22Rv1 (cell line): Measurements from ENCODE around the gene MCF2L.

Source experiments
- H3K27ac ChIP-seq: fragments of 450-650 bp; 2 replicates; pipeline ENCODE4 v1.5.1; 2017
- ZFX ChIP-seq: fragments of 450-650 bp; IDR thresholded peaks from 2 replicates; pipeline ENCODE4 v1.6.1; 2017; ENCODE audit warnings: antibody characterized with exemption, borderline replicate concordance
- TF ChIP-seq, protein P1 (sequence below): fragments of 450-650 bp; IDR thresholded peaks from 2 replicates; pipeline ENCODE4 v1.5.1; 2017; ENCODE audit warnings: mild to moderate bottlenecking

Gene MCF2L

DNA sequence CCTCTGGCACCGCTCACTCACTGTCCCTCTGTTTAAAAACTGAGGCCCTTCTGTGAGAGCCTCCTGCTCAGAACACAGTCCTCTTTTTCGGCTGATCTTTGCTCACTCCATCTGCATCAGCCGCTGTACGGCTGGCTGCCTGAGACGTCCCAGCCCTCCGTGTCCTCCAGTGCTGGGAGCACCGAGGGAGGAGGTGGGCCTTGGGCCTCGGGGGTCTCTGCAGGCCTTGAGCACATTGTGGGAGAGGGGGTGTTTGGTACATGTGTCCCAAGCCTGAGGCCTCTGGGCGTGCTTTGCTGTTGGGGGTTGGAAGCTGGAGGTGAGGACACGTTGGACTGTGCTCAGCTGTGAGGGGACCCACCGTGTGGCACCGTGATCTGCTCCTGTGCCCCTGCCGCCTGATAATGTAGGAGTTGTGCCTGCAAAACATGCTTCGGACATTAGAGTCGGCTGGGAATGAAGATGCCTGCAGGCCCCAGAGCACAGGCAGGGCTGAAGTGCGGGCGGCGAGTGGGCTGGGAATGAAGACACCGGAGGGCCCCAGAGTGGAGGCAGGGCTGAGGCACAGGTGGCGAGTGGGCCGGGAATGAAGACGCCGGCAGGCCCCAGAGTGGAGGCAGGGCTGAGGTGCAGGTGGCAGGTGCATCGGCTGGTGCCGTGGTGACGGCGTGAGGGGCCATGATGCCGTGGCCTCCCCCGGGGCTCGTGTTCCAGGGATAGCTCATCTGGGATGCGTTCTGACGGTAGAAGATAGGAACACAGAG is 30.6 kb downstream of the MCF2L start:
- H3K27ac ChIP-seq = no peak overlapping the region
- TF ChIP-seq ZFX = no peak
- TF ChIP-seq, protein P1, sequence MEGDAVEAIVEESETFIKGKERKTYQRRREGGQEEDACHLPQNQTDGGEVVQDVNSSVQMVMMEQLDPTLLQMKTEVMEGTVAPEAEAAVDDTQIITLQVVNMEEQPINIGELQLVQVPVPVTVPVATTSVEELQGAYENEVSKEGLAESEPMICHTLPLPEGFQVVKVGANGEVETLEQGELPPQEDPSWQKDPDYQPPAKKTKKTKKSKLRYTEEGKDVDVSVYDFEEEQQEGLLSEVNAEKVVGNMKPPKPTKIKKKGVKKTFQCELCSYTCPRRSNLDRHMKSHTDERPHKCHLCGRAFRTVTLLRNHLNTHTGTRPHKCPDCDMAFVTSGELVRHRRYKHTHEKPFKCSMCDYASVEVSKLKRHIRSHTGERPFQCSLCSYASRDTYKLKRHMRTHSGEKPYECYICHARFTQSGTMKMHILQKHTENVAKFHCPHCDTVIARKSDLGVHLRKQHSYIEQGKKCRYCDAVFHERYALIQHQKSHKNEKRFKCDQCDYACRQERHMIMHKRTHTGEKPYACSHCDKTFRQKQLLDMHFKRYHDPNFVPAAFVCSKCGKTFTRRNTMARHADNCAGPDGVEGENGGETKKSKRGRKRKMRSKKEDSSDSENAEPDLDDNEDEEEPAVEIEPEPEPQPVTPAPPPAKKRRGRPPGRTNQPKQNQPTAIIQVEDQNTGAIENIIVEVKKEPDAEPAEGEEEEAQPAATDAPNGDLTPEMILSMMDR = no peak

DNA sequence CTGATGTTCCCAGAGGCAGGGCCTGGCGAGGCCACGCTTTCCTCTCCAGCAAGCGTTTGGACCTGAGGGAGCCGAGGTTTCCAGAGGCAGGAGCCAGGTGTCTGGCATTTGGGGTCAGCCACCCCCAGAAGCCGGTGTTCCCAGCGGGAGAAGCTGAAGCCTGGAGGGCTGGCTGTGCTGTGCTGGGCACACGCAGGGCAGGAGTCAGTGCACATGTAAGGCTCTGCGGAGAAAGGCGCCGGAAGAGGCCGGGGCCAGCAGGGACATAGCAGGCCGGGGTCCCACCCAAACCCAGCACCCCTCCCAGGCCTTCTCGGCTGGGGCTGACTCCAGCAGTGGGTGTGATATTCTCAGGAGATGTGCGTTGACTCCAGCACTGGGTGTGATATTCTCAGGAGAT is 31.6 kb downstream of the MCF2L start:
- no peak for TF ChIP-seq ZFX
- TF ChIP-seq, protein P1 = no peak
- H3K27ac ChIP-seq = no peak overlapping the region

DNA sequence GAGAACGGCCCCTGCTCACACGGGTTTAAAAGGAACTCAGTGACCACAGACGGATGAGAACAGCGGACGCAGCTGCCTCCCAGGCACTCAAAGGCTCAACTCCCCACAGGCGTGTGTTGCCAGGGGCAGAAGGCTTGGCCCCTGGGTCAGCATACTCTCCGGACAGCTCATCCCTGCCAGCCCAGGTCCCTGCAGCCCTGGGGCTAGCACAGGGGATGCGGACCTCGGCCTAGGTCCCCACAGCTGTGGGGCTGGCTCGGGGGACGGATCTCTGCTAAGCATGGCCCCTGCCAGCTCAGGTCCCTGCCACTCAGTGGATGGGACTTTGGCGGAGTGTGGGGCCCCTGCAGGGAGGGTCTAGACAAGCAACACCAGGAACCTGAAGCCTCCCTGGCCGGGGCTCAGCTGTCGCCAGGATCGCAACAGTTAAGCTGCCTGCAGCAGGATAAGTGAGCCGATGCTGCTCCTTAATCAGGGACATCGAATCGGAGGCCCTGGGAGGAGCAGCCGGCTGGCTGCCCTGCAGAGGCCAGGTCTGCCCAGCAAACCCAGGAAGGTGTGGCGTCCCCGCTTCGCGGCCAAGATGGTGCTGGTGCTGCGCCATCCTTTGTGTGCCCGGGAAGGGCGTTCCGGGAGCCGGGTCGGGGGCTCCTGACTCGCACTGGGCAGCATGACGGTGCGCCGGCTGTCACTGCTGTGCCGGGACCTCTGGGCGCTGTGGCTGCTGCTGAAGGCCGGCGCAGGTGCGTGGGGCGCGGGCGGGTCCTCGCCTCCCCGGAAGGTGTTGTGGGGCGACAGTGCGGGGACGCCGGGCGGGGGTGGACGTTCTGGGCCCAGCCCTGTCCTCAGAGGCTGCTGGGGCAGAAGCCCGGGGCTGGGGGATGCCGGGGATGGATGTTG is 32.5 kb downstream of the MCF2L start:
- TF ChIP-seq, protein P1 = no peak
- no peak for TF ChIP-seq ZFX
- H3K27ac ChIP-seq = no peak overlapping the region

DNA sequence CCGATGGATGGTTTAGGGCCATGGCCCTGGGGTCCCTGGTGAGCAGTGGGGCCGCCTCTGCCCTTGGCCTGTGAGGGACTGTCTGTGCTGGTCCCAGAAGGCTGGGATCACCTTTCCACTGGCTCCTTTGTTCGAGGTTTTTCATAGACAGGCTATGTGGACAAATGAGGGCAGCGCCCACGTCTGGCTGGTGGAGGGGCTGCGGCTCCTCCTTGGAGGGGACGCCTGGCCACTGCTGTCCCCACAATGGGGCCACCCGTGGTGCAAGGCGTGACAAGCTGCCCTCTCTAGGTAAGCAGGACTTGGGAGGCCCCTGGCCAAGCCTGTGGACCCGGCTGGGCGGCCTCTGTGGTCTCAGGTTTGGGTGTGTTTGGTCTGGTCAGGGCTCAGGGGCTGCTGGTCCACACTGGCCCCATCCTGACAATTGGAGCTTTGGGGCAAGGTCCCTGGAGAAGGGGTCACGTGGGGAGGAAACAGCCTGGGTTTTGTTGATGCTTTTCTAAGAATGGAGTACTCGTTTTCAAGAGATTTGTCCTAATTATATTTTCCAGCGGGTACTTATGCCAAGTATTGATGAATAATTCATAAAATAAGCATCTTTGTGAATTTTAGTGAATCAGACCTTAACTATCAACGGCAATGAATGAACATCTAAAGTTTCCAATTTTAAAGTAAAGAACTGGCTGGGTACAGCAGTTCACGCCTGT is 33.3 kb downstream of the MCF2L start:
- H3K27ac ChIP-seq = no peak overlapping the region
- TF ChIP-seq, protein P1 = peak; percentile 53
- TF ChIP-seq ZFX = no peak

DNA sequence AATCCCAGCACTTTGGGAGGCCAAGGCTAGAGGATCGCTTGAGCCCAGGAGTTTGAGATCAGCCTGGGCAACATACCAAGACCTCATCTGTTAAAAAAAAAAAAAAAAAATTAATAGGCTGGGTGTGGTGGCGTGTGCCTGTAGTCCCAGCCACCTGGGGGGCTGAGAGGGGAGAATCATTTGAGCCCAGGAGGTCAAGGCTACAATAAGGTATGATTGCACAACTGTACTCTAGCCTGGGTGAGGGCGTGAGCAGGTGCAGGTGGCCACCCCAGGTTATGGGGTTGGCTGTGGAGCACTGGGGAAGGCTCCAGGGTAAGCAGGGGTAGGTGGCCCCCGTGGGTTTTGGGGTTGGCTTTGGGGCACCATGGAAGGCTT is 33.9 kb downstream of the MCF2L start:
- H3K27ac ChIP-seq = no peak overlapping the region
- TF ChIP-seq, protein P1 = no peak
- no peak for TF ChIP-seq ZFX

DNA sequence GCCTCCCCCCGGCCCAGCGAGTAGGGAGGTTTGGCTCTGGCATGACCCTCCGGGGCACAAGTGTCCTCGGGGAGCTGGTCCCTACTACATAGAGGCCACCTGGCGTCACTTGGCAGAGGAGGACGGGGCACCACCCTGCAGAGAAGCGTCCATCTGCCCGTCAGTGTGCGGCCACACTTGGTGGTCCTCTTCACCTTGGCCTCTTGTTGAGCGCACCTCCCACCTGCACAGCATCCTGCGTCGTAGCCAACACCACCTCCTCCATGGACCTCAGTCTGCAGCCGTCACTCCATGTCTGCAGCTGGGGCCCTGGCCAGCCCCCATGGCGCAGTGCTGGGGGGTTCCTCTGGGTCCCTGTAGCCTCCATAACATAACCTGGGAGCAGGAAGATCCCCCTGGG is 35.1 kb downstream of the MCF2L start:
- no peak overlapping the region for H3K27ac ChIP-seq
- TF ChIP-seq, protein P1 = no peak
- TF ChIP-seq ZFX = no peak
